BE2C (cell line): Measurements from ENCODE around the gene CYLC2.

Experiments used
- DNase-seq: peaks from one replicate; pipeline ENCODE4 v3.0.0-alpha.2; 2020
- H3K27me3 ChIP-seq: fragments of 250-450 bp; sonication (Bioruptor Pico); 2 replicates; pipeline ENCODE4 v1.5.1; 2020; ENCODE audit warnings: mild to moderate bottlenecking
- H3K36me3 ChIP-seq: fragments of 250-450 bp; sonication (Bioruptor Pico); 2 replicates; pipeline ENCODE4 v1.5.1; 2020; ENCODE audit warnings: mild to moderate bottlenecking
- H3K4me1 ChIP-seq: fragments of 250-450 bp; sonication (Bioruptor Pico); 2 replicates; pipeline ENCODE4 v1.5.1; 2020
- H3K4me3 ChIP-seq: 2 replicates; pipeline ENCODE4 v1.5.1; 2011; ENCODE audit warnings: low read depth, low read length
- H3K9me3 ChIP-seq: fragments of 250-450 bp; sonication (Bioruptor Pico); 2 replicates; pipeline ENCODE4 v1.5.1; 2020
- TF ChIP-seq, protein P1 (sequence below): IDR thresholded peaks from 2 replicates; pipeline ENCODE4 v1.5.1; 2012; ENCODE audit warnings: mild to moderate bottlenecking, low read depth, low read length

Gene CYLC2

DNA sequence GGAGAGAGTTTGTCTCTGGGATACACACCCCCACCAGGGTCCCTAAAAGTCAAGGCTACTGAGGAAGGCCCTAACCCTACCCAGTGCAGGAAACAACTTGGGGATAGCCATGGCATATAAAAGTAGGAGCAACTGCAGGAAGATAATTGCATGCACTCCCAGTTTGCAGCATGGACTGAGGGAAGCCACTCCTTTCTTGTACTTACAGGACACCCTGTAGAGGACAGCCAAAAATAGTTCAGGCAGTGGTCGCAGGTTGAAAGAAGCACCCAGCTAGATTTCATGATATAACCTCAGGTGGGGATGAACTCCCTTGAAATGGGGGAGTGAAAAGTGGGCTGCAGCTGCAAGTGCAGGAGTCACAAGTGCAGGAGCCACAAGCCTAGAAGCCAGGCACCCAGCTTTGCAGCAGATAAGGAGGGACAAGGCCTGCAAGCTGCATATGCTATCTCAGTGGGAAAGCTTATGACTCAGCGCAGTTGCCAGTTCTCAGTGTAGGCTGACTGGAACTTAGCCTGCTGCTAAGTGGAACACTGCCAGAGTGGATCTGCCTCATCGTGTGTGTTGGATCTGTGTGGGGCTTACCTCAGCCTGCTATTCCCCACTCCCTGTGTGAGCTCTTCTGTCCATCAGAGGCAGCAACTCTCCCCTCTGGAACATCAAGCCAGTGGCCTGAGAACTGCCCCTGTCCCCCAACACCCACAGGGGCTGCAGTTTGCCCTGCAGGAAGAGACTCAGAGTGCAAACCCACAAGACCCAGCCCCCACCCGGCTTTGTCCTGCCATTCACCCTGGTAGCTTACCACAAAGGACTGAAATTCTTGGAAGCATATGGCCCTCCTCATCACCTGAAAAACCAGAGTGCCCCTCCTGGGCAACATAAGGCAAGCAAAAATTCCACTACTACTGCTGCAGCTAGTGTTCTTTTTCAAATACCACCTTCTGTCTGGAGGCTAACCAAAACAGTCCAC is 42.7 kb downstream of the CYLC2 start:
- Histone ChIP-seq H3K36me3 (no peaks in the 10 kb centered on the region), H3K27me3 (no peaks in the 10 kb centered on the region), H3K4me3 (no peak overlapping the region), H3K9me3 (no peaks in the 10 kb centered on the region), H3K4me1 (peaks cover 17% of the 10 kb centered on the region)
- TF ChIP-seq, protein P1, sequence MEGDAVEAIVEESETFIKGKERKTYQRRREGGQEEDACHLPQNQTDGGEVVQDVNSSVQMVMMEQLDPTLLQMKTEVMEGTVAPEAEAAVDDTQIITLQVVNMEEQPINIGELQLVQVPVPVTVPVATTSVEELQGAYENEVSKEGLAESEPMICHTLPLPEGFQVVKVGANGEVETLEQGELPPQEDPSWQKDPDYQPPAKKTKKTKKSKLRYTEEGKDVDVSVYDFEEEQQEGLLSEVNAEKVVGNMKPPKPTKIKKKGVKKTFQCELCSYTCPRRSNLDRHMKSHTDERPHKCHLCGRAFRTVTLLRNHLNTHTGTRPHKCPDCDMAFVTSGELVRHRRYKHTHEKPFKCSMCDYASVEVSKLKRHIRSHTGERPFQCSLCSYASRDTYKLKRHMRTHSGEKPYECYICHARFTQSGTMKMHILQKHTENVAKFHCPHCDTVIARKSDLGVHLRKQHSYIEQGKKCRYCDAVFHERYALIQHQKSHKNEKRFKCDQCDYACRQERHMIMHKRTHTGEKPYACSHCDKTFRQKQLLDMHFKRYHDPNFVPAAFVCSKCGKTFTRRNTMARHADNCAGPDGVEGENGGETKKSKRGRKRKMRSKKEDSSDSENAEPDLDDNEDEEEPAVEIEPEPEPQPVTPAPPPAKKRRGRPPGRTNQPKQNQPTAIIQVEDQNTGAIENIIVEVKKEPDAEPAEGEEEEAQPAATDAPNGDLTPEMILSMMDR, result no peak
- peak; percentile 88 for DNase-seq

DNA sequence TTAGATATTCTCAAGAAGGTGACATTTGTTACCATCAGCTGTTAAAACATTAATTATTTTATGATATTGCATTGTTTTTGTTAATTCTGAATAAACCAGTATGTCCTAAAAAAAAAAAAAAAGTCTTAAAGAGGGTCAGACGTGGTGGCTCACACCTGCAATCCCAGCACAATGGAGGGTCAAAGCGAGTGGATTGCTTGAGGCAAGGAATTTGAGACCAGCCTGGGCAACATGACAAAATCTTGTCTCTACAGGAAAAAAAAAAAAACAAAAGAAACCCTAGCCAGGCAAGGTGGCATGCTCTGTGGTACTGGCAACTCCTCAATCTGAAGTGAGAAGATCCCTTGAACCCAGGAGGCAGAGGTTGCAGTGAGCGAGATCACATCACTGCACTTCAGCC is 46.8 kb downstream of the CYLC2 start:
- Histone ChIP-seq H3K4me1 (peaks cover 14% of the 10 kb centered on the region), H3K36me3 (no peaks in the 10 kb centered on the region), H3K27me3 (no peaks in the 10 kb centered on the region), H3K4me3 (no peak overlapping the region), H3K9me3 (no peaks in the 10 kb centered on the region)
- DNase-seq, result no peak
- TF ChIP-seq, protein P1, result no peak
